ENCODE data around the gene ARX. TPM values are rescaled to one million over a fixed set of nuclear protein-coding genes. Genes with fewer than 3 reads are reported as not detected.
A peak's percentile ranks its signal among the peaks of the same experiment; 100 is the strongest.

The ARX gene
- polyA plus RNA-seq, 1 of the 3 experiments (the other 2 are of a cell fraction) = not detected

GRCh38 chrX:25022499-25023325, 6.9 kb upstream of the ARX start:
- Histone ChIP-seq H3K4me1 (ENCODE audit: control insufficient read depth in 1 of 2, insufficient read depth in 2 of 2, low read depth in 1 of 2, low read length in 1 of 2) (peaks cover 0 to 9% of the 10 kb centered on the region in 2 experiments; a peak in 1 of 4 replicates), H3K4me3 (ENCODE audit: low read depth in 2 of 2, low read length in 1 of 2) (no peak overlapping the region), H3K27me3 (ENCODE audit: insufficient read depth) (peaks cover 66% of the 10 kb centered on the region), H2AFZ (ENCODE audit: low read depth) (no peak overlapping the region), H3K4me2 (no peak overlapping the region), H3K79me2 (ENCODE audit: insufficient read depth) (no peaks in the 10 kb centered on the region), H3K9ac (no peak overlapping the region), H3K9me3 (no peaks in the 10 kb centered on the region), H4K20me1 (ENCODE audit: insufficient read depth) (no peaks in the 10 kb centered on the region), H3K9me2 (no peaks in the 10 kb centered on the region), H3K36me3 (replicated peaks in 1 of 2; ENCODE audit: control insufficient read depth in 1 of 2, insufficient read depth in 2 of 2, low read length in 1 of 2) (no peaks in the 10 kb centered on the region), H3K27ac (ENCODE audit: low read depth in 2 of 2, low read length in 1 of 2) (no peak overlapping the region), H3F3A (replicated peaks; ENCODE audit: insufficient read depth) (no peaks in the 10 kb centered on the region)
- DNase-seq = no peak
- TF ChIP-seq MXI1 (IDR thresholded peaks at IDR 0.05; ENCODE audit: low read depth, low read length) = no peak
- POLR2A ChIA-PET = no interaction called here
- CTCF ChIA-PET = interaction anchor here (1.1 to 2.7 kb wide), 5 partner anchors 10 to 188 kb away, joined by 3 to 32 read pairs (median 4); no protein-coding TSS in a partner anchor
- WGBS (ENCODE audit: low lambda C conversion rate) = 40% methylated on average over 24 of the region's 59 CpGs

GRCh38 chrX:25020905-25021449, 5.2 kb upstream of the ARX start:
- H3K79me2 ChIP-seq (ENCODE audit: insufficient read depth) = no peaks in the 10 kb centered on the region
- WGBS (ENCODE audit: low lambda C conversion rate) = 32% methylated on average over 18 of the region's 35 CpGs
- peak; percentile 88 for DNase-seq
- H4K20me1 ChIP-seq (ENCODE audit: insufficient read depth) = no peaks in the 10 kb centered on the region
- H3K27me3 ChIP-seq (ENCODE audit: insufficient read depth) = peaks cover 77% of the 10 kb centered on the region
- no peak overlapping the region for H3K27ac ChIP-seq (ENCODE audit: low read depth in 2 of 2, low read length in 1 of 2)
- peak overlapping the region; percentile 28 to 39 for H3K4me3 ChIP-seq (ENCODE audit: low read depth in 2 of 2, low read length in 1 of 2)
- H3F3A ChIP-seq (replicated peaks; ENCODE audit: insufficient read depth) = no peaks in the 10 kb centered on the region
- peak overlapping the region; percentile 61 for H3K4me2 ChIP-seq
- peak; percentile 62 for TF ChIP-seq RAD21 (IDR thresholded peaks at IDR 0.05; ENCODE audit: low read length)
- TF ChIP-seq EZH2phosphoT487 (IDR thresholded peaks at IDR 0.05; ENCODE audit: borderline replicate concordance, low read depth) = no peak
- no peak for TF ChIP-seq RCOR1 (IDR thresholded peaks at IDR 0.05; ENCODE audit: low read length)
- peak; percentile 28; the same call in 1 of the 2 replicates for TF ChIP-seq SMC3 (IDR thresholded peaks at IDR 0.05; ENCODE audit: low read depth, low read length)
- TF ChIP-seq CTCF (IDR thresholded peaks at IDR 0.05) = peak; percentile 69
- CTCF ChIA-PET = interaction anchor here (0.7 to 2.7 kb wide), 21 partner anchors 8 to 273 kb away, joined by 3 to 32 read pairs (median 4); no protein-coding TSS in a partner anchor
- H3K9me2 ChIP-seq = no peaks in the 10 kb centered on the region
- no peaks in the 10 kb centered on the region for H3K9me3 ChIP-seq
- no peak overlapping the region for H2AFZ ChIP-seq (ENCODE audit: low read depth)
- no peak overlapping the region for H3K9ac ChIP-seq
- no peaks in the 10 kb centered on the region for H3K36me3 ChIP-seq (replicated peaks in 1 of 2; ENCODE audit: control insufficient read depth in 1 of 2, insufficient read depth in 2 of 2, low read length in 1 of 2)
- POLR2A ChIA-PET = no interaction called here
- H3K4me1 ChIP-seq (ENCODE audit: control insufficient read depth in 1 of 2, insufficient read depth in 2 of 2, low read depth in 1 of 2, low read length in 1 of 2) = peaks cover 0 to 9% of the 10 kb centered on the region in 2 experiments; a peak in 1 of 4 replicates

Data from SK-N-SH (cell line).